ENCODE data around the gene BBIP1.
"Not testable (repeated sequence)": the region's sequence is repeated elsewhere in the genome, so short reads cannot be mapped to it uniquely, and the experiment has no call there.

Gene BBIP1

GRCh38 chr10:110881247-110881646 is 37.7 kb downstream of the BBIP1 start:
- no peak for DNase-seq

GRCh38 chr10:110880012-110880411 is 39.0 kb downstream of the BBIP1 start:
- DNase-seq: no peak

GRCh38 chr10:110876788-110877187 is 42.2 kb downstream of the BBIP1 start:
- DNase-seq: no peak

- DNase-seq: no peak
Observed at GRCh38 chr10:110876000-110876399, 43.0 kb downstream of the BBIP1 start.

GRCh38 chr10:110873951-110874350 is 45.0 kb downstream of the BBIP1 start:
- no peak for DNase-seq

GRCh38 chr10:110872984-110873923 is 45.7 kb downstream of the BBIP1 start:
- DNase-seq: no peak

GRCh38 chr10:110872145-110872983 is 46.6 kb downstream of the BBIP1 start:
- peak; percentile 81 for DNase-seq

GRCh38 chr10:110871298-110872084 is 47.5 kb downstream of the BBIP1 start, which contains the start of gene PDCD4:
Gene PDCD4, plus strand, starts transcription at chr10:110871928. Its CDS starts 4,100 bp downstream, at chr10:110876028.
- peak; percentile 93 for DNase-seq

- DNase-seq: no peak
Observed at GRCh38 chr10:110870823-110871297, 48.1 kb downstream of the BBIP1 start.

- DNase-seq: peak; percentile 75
Observed at GRCh38 chr10:110868981-110869380, 50.0 kb downstream of the BBIP1 start.

GRCh38 chr10:110867807-110868465 is 51.0 kb downstream of the BBIP1 start:
- DNase-seq: no peak

- not testable (repeated sequence) for DNase-seq
Observed at GRCh38 chr10:110867011-110867806, 51.8 kb downstream of the BBIP1 start.

- no peak for DNase-seq
Observed at GRCh38 chr10:110865809-110866482, 53.0 kb downstream of the BBIP1 start.

- DNase-seq: no peak
Observed at GRCh38 chr10:110865186-110865808, 53.7 kb downstream of the BBIP1 start.

- DNase-seq: peak; percentile 65
Observed at GRCh38 chr10:110864662-110865140, 54.3 kb downstream of the BBIP1 start.

GRCh38 chr10:110863956-110864355 is 55.0 kb downstream of the BBIP1 start:
- DNase-seq: no peak

- no peak for DNase-seq
Observed at GRCh38 chr10:110863361-110863760, 55.6 kb downstream of the BBIP1 start.

- no peak for DNase-seq
Observed at GRCh38 chr10:110862961-110863360, 56.0 kb downstream of the BBIP1 start.

GRCh38 chr10:110861930-110862649 is 56.9 kb downstream of the BBIP1 start:
- no peak for DNase-seq
